GM12878 (cell line): ENCODE measurements around the gene SRP68. TPM values are rescaled to one million over a fixed set of nuclear protein-coding genes. Genes with fewer than 3 reads are reported as not detected.

Source experiments
- ATAC-seq: fragments of 200-7000 bp; cut with Tn5 transposase; 3 replicates; pipeline ENCODE4 v1.9.1; 2020; ENCODE audit warnings: mild to moderate bottlenecking, moderate library complexity
- BruUV-seq: library from RNA; stranded (reverse); fragments of 400-500 nt; replicated peaks from 2 replicates; lab custom pipeline; 2021; lab: Mats Ljungman, UMichigan
- CTCF ChIA-PET: fragments of 300-600 bp; sonication (Branson Sonifier 250); formaldehyde crosslinking; extraction: SDS; loops from one replicate; lab custom pipeline; 2021; ENCODE audit warnings: inconsistent platforms; lab: Yijun Ruan, JAX
- POLR2A ChIA-PET: fragments of 350-600 bp; formaldehyde crosslinking; extraction: SDS; loops from one replicate; lab custom pipeline; 2021; ENCODE audit warnings: inconsistent platforms; lab: Charles Lee
- RAD21 ChIA-PET: fragments of 300-600 bp; sonication (Branson Sonifier 250); formaldehyde crosslinking; loops from one replicate; lab custom pipeline; 2023; ENCODE audit warnings: antibody characterized with exemption; ENCODE audit not compliant: unreplicated experiment; lab: Charles Lee
- SMC1A ChIA-PET: fragments of 300-600 bp; sonication (Branson Sonifier 250); formaldehyde crosslinking; loops from one replicate; lab custom pipeline; 2023; ENCODE audit not compliant: unreplicated experiment, uncharacterized antibody; lab: Charles Lee
- DNase-seq: peaks from one replicate; pipeline ENCODE4 v3.0.0-alpha.2; 2011; ENCODE audit warnings: low read depth, low spot score
- FAIRE-seq: peaks from 3 replicates; lab custom pipeline; 2011; peaks lifted over from hg19 to GRCh38; lab: Jason Lieb, UNC
- H2AFZ ChIP-seq: 2 replicates; pipeline ENCODE4 v1.6.0; 2011; ENCODE audit warnings: low read depth, low read length, control low read depth; ENCODE audit not compliant: control insufficient read depth
- H3K27ac ChIP-seq: 2 replicates; pipeline ENCODE4 v1.5.1; 2011; ENCODE audit warnings: control low read depth; ENCODE audit not compliant: control insufficient read depth, insufficient read depth
- H3K27me3 ChIP-seq, 2 experiments: replicated peaks in 1 of 2; 2 replicates each; pipeline versions ENCODE4 v1.6.0 to v1.6.1; 2011; ENCODE audit warnings: low read length in 1 of 2; ENCODE audit not compliant: control insufficient read depth in 2 of 2, insufficient read depth in 2 of 2
- H3K36me3 ChIP-seq, 2 experiments: 2 replicates each; pipeline ENCODE4 v1.5.1; 2011; ENCODE audit warnings: low read length in 1 of 2; ENCODE audit not compliant: control insufficient read depth in 2 of 2, insufficient read depth in 2 of 2
- H3K4me1 ChIP-seq: 2 replicates; pipeline ENCODE4 v1.6.1; 2011; ENCODE audit warnings: mild to moderate bottlenecking, low read length, moderate library complexity, mixed read lengths; ENCODE audit not compliant: control insufficient read depth, insufficient read depth
- H3K4me2 ChIP-seq: 2 replicates; pipeline ENCODE4 v1.6.0; 2011; ENCODE audit warnings: control low read depth; ENCODE audit not compliant: control insufficient read depth, insufficient read depth
- H3K4me3 ChIP-seq: fragments of 200-600 bp; sonication (generic); 2 replicates; pipeline ENCODE4 v1.5.1; 2016
- H3K79me2 ChIP-seq: 2 replicates; pipeline ENCODE4 v1.6.0; 2011; ENCODE audit warnings: low read length; ENCODE audit not compliant: control insufficient read depth, insufficient read depth
- H3K9ac ChIP-seq: 2 replicates; pipeline ENCODE4 v1.8.0; 2011; ENCODE audit warnings: low read length, control low read depth, mixed read lengths; ENCODE audit not compliant: control insufficient read depth, insufficient read depth
- H3K9me3 ChIP-seq: replicated peaks from 3 replicates; pipeline ENCODE4 v1.5.1; 2011; ENCODE audit warnings: mild to moderate bottlenecking, low read length; ENCODE audit not compliant: control insufficient read depth, insufficient read depth
- H4K20me1 ChIP-seq: 2 replicates; pipeline ENCODE4 v1.6.0; 2011; ENCODE audit not compliant: control insufficient read depth, insufficient read depth
- BMI1 ChIP-seq: fragments of 450-650 bp; IDR thresholded peaks from 2 replicates; pipeline ENCODE4 v1.6.1; 2016; ENCODE audit warnings: mild to moderate bottlenecking, moderate library complexity, borderline replicate concordance
- BRCA1 ChIP-seq: IDR thresholded peaks from 2 replicates; pipeline ENCODE4 v1.6.1; 2011; ENCODE audit warnings: low read depth, low read length, improper control_type of control experiment
- CEBPZ ChIP-seq: fragments of 150-350 bp; IDR thresholded peaks from 2 replicates; pipeline ENCODE4 v1.6.1; 2016; ENCODE audit warnings: low read depth, low read length
- CREM ChIP-seq: IDR thresholded peaks from 2 replicates; pipeline ENCODE4 v1.6.1; 2014; ENCODE audit warnings: antibody characterized with exemption, low read depth
- JUND ChIP-seq: IDR thresholded peaks from 2 replicates; pipeline ENCODE4 v1.6.1; 2012; ENCODE audit warnings: low read depth, mild to moderate bottlenecking, low read length, improper control_type of control experiment, moderate library complexity
- KDM1A ChIP-seq: fragments of 200-600 bp; sonication (generic); IDR thresholded peaks from 2 replicates; pipeline ENCODE4 v1.6.1; 2016; ENCODE audit warnings: borderline replicate concordance
- MLLT1 ChIP-seq: fragments of 450-650 bp; IDR thresholded peaks from 2 replicates; pipeline ENCODE4 v1.6.1; 2016; ENCODE audit warnings: mild to moderate bottlenecking
- NBN ChIP-seq: fragments of 450-650 bp; IDR thresholded peaks from 2 replicates; pipeline ENCODE4 v1.6.1; 2016
- NFIC ChIP-seq: IDR thresholded peaks from 2 replicates; pipeline ENCODE4 v1.6.1; 2012; ENCODE audit warnings: low read depth, mild to moderate bottlenecking, inconsistent platforms, low read length, moderate library complexity
- NFYB ChIP-seq: IDR thresholded peaks from 2 replicates; pipeline ENCODE4 v1.6.1; 2011; ENCODE audit warnings: low read depth, mild to moderate bottlenecking, low read length, improper control_type of control experiment, moderate library complexity; ENCODE audit not compliant: insufficient read depth
- NR2C2 ChIP-seq: IDR thresholded peaks from 2 replicates; pipeline ENCODE4 v1.6.1; 2011; ENCODE audit warnings: borderline replicate concordance, low read depth; ENCODE audit not compliant: control insufficient read depth, insufficient read length
- SREBF2 ChIP-seq: IDR thresholded peaks from 2 replicates; pipeline ENCODE4 v1.6.1; 2012; ENCODE audit warnings: mild to moderate bottlenecking, low read length
- STAT3 ChIP-seq: IDR thresholded peaks from 2 replicates; pipeline ENCODE4 v1.6.1; 2011; ENCODE audit warnings: low read depth, low read length, improper control_type of control experiment
- YBX1 ChIP-seq: fragments of 450-650 bp; IDR thresholded peaks from 2 replicates; pipeline ENCODE4 v1.6.1; 2016; ENCODE audit warnings: antibody characterized with exemption
- ZNF687 ChIP-seq: fragments of 450-650 bp; IDR thresholded peaks from 2 replicates; pipeline ENCODE4 v1.6.1; 2017; ENCODE audit warnings: mild to moderate bottlenecking, moderate library complexity
- WGBS: methylation state at CpG from one replicate; pipeline ENCODE4 v1.1.6; 2016; ENCODE audit warnings: low lambda C conversion rate; ENCODE audit not compliant: insufficient replicate concordance, insufficient coverage; ENCODE audit errors: missing lambda C conversion rate; 5-methylcytosine and 5-hydroxymethylcytosine counted together
- in situ Hi-C: fragments of 300-500 bp; cut with MboI; formaldehyde crosslinking; loops from 9 replicates; pipeline ENCODE4 v1.14.3; 2018; ENCODE audit warnings: mixed read lengths
- intact Hi-C: fragments of 100-400 bp; cut with micrococcal nuclease; formaldehyde crosslinking; loops from one replicate; pipeline ENCODE4 v1.14.2; 2022; ENCODE audit not compliant: unreplicated experiment
- polyA plus RNA-seq, 11 experiments: library from polyadenylated mRNA; depleted of rRNA in 4 of 11; unstranded in 6 of 11; stranded (reverse) in 5 of 11; fragments of >200 nt; fragmentation: Nextera tagmentation in 4 of 11; fragmentation: Illumina TruSeq in 1 of 11; extraction: Ambion mirVana in 4 of 11; extraction: Trizol in 1 of 11; gene quantifications; 1 replicate in 1 of 11; 2 replicates in 10 of 11; pipeline versions ENCODE4 v1.2.1 to v1.2.3, GENCODE V29; 2011 to 2016; ENCODE audit warnings: inconsistent platforms in 2 of 11, missing spikeins in 2 of 11, low read depth in 1 of 11
- total RNA-seq, 4 experiments: library from RNA; depleted of rRNA in 3 of 4; stranded (reverse); fragments of >200 nt in 3 of 4; fragmentation: Illumina TruSeq in 1 of 4; extraction: Trizol in 1 of 4; gene quantifications; 2 replicates each; pipeline versions ENCODE4 v1.2.1 to v1.2.3, GENCODE V29; 2013 to 2021

Gene SRP68
- total and polyA plus RNA-seq, 10 of the 15 experiments (the other 5 are each of a cell fraction or from before 2014, with no cell fraction given) = 24.7 to 89.7 (median 62.7) TPM

- DNase-seq (no peak), FAIRE-seq (peak; percentile 81), ATAC-seq (peak; percentile 23)
- TSS peak; percentile 85 for BruUV-seq
- Histone ChIP-seq H3K4me2 (peak overlapping the region; percentile 43), H3K9ac (peak overlapping the region; percentile 74), H3K27me3 (peaks cover 3 to 18% of the 10 kb centered on the region in 2 experiments; a peak in 3 of 4 replicates), H3K27ac (peak overlapping the region; percentile 81), H3K4me3 (peak overlapping the region; percentile 76), H3K9me3 (no peaks in the 10 kb centered on the region), H3K4me1 (peaks cover 3% of the 10 kb centered on the region; the same call in 1 of the 2 replicates), H3K36me3 (peaks cover 0 to 6% of the 10 kb centered on the region in 2 experiments; a peak in 2 of 4 replicates), H2AFZ (peak overlapping the region; percentile 41), H4K20me1 (no peaks in the 10 kb centered on the region), H3K79me2 (peaks cover 26% of the 10 kb centered on the region)
- 1% methylated on average over 15 of the region's 15 CpGs for WGBS
- RAD21 ChIA-PET = interaction anchor here (1.0 kb wide), 1 partner anchor 208 kb away, joined by 4 read pairs; no protein-coding TSS in a partner anchor
- intact Hi-C loops = no loop called here
- in situ Hi-C loops = no loop called here
- CTCF ChIA-PET = interaction anchor here (0.9 to 1.8 kb wide), 4 partner anchors 58 to 326 kb away, joined by 3 to 7 read pairs (median 3); no protein-coding TSS in a partner anchor
- SMC1A ChIA-PET = interaction anchor here (1.0 to 1.3 kb wide), 3 partner anchors 8 to 32 kb away, joined by 4 read pairs; partner anchors contain the start of gene EXOC7
- POLR2A ChIA-PET = interaction anchor here (0.6 to 1.3 kb wide), 3 partner anchors 175 to 282 kb away, joined by 3 to 8 read pairs (median 3); partner anchors contain the start of gene PRPSAP1
- TF ChIP-seq STAT3 = no peak
- no peak for TF ChIP-seq BMI1
- no peak for TF ChIP-seq NR2C2
- no peak for TF ChIP-seq ZNF687
- 0 out of 2 replicates have a peak, but pooled peaks have one; percentile 36 for TF ChIP-seq NFIC
- no peak for TF ChIP-seq BRCA1
- TF ChIP-seq SREBF2 = no peak
- TF ChIP-seq CEBPZ = no peak
- no peak for TF ChIP-seq YBX1
- TF ChIP-seq MLLT1 = no peak
- no peak for TF ChIP-seq JUND
- no peak for TF ChIP-seq NBN
- no peak for TF ChIP-seq NFYB
- TF ChIP-seq KDM1A = no peak
- TF ChIP-seq CREM = peak; percentile 7; the same call in 1 of the 2 replicates
Observed at GRCh38 chr17:76071531-76072147, 678 bp downstream of the SRP68 start.
